Osteocyte (in vitro differentiated cells): ENCODE measurements around the gene PGAM4. TPM values are rescaled to one million over a fixed set of nuclear protein-coding genes. Genes with fewer than 3 reads are reported as not detected.

Source experiments
- DNase-seq: peaks from one replicate; pipeline ENCODE4 v3.0.0; 2021; ENCODE audit warnings: mixed read lengths; ENCODE audit not compliant: unreplicated experiment; ENCODE audit errors: extremely low spot score
- H3K27ac Mint-ChIP-seq: one replicate; pipeline ENCODE4 v1.8.0; 2021; ENCODE audit warnings: mild to moderate bottlenecking, mixed read lengths; ENCODE audit not compliant: unreplicated experiment
- H3K27me3 Mint-ChIP-seq: one replicate; pipeline ENCODE4 v1.8.0; 2021; ENCODE audit warnings: mixed read lengths; ENCODE audit not compliant: unreplicated experiment
- H3K36me3 Mint-ChIP-seq: one replicate; pipeline ENCODE4 v1.8.0; 2021; ENCODE audit warnings: mixed read lengths; ENCODE audit not compliant: unreplicated experiment
- H3K4me1 Mint-ChIP-seq: one replicate; pipeline ENCODE4 v1.8.0; 2021; ENCODE audit warnings: mixed read lengths; ENCODE audit not compliant: unreplicated experiment
- H3K4me3 Mint-ChIP-seq: one replicate; pipeline ENCODE4 v1.8.0; 2021; ENCODE audit warnings: mild to moderate bottlenecking, moderate library complexity, mixed read lengths; ENCODE audit not compliant: unreplicated experiment
- H3K9me3 Mint-ChIP-seq: one replicate; pipeline ENCODE4 v1.8.0; 2021; ENCODE audit warnings: mixed read lengths; ENCODE audit not compliant: unreplicated experiment
- total RNA-seq: library from RNA; stranded (reverse); gene quantifications from 2 replicates; pipeline ENCODE4 v1.2.1, GENCODE V29; 2021
- TF ChIP-seq, protein P1 (sequence below): fragments of 200-600 bp; sonication (generic); IDR thresholded peaks from 2 replicates; pipeline ENCODE4 v1.5.0; 2021; ENCODE audit warnings: antibody characterized with exemption, mild to moderate bottlenecking, moderate library complexity

The PGAM4 gene
- total RNA-seq, 1 donor from 2014 or later = not detected

DNA sequence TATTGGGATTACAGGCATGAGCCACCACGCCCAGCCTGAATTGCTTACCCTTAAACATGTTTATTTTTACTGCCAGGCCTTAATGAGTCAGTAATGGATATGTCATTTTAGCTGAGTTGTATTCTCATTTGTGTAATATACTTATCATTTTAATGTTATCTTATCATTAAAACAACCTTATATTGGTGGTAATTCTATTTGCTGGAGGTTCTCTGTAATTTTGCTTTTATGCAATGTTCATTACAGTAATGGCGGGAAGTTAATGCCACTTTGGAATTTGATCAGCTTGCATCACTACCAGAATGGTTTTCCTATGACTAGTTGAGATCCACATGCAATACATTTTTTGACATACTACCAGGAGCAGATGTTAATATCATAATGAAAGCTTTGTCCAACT, 6.3 kb upstream of the PGAM4 start:
- TF ChIP-seq, protein P1, sequence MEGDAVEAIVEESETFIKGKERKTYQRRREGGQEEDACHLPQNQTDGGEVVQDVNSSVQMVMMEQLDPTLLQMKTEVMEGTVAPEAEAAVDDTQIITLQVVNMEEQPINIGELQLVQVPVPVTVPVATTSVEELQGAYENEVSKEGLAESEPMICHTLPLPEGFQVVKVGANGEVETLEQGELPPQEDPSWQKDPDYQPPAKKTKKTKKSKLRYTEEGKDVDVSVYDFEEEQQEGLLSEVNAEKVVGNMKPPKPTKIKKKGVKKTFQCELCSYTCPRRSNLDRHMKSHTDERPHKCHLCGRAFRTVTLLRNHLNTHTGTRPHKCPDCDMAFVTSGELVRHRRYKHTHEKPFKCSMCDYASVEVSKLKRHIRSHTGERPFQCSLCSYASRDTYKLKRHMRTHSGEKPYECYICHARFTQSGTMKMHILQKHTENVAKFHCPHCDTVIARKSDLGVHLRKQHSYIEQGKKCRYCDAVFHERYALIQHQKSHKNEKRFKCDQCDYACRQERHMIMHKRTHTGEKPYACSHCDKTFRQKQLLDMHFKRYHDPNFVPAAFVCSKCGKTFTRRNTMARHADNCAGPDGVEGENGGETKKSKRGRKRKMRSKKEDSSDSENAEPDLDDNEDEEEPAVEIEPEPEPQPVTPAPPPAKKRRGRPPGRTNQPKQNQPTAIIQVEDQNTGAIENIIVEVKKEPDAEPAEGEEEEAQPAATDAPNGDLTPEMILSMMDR = no peak
- H3K27me3 Mint-ChIP-seq = no peaks in the 10 kb centered on the region
- no peak overlapping the region for H3K27ac Mint-ChIP-seq
- no peak for DNase-seq
- no peaks in the 10 kb centered on the region for H3K36me3 Mint-ChIP-seq
- H3K4me1 Mint-ChIP-seq = no peaks in the 10 kb centered on the region
- H3K9me3 Mint-ChIP-seq = peaks cover 5% of the 10 kb centered on the region
- no peak overlapping the region for H3K4me3 Mint-ChIP-seq

DNA sequence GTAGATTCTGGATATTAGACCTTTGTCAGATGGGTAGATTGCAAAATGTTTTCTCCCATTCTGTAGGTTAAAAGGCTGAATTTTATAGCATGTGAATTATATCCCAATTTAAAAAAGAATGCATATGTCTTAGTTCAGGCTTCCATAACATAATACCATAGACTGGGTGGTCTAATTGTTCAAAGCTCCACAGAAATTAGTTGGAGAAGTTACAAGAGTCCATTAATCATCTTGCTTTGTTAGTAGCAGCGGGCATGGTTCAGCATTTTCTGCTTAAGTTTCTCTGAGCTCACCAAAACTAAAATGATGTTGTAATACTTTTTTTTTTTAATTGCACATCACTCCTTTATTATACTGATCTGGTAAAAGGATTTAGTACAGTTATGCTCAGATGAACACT, 1.8 kb downstream of the PGAM4 start:
- Mint-ChIP-seq H3K9me3 (peaks cover 13% of the 10 kb centered on the region), H3K27me3 (no peaks in the 10 kb centered on the region), H3K4me3 (no peak overlapping the region), H3K27ac (no peak overlapping the region), H3K4me1 (no peaks in the 10 kb centered on the region), H3K36me3 (no peaks in the 10 kb centered on the region)
- TF ChIP-seq, protein P1 = no peak
- no peak for DNase-seq

DNA sequence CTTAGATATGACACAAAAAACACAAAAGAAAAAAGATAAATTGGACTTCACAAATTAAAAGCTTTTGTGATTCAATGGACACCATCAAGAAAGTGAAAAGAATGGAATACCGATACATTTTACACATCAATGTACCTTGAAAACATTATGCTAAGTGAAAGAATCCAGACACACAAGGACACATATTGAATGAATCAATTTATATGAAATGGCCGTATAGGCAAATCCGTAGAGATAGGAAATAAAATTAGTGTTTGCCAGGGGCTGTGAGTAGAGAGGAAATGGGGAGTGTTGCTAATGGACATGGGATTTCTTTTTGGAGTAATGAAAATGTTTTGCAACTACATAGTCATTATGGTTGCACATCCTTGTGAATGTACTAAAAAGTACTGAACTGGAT, 3.1 kb downstream of the PGAM4 start:
- H3K4me1 Mint-ChIP-seq = peaks cover 2% of the 10 kb centered on the region
- DNase-seq = no peak
- H3K4me3 Mint-ChIP-seq = no peak overlapping the region
- no peak overlapping the region for H3K27ac Mint-ChIP-seq
- H3K27me3 Mint-ChIP-seq = no peaks in the 10 kb centered on the region
- no peaks in the 10 kb centered on the region for H3K36me3 Mint-ChIP-seq
- TF ChIP-seq, protein P1 = no peak
- peaks cover 21% of the 10 kb centered on the region for H3K9me3 Mint-ChIP-seq

DNA sequence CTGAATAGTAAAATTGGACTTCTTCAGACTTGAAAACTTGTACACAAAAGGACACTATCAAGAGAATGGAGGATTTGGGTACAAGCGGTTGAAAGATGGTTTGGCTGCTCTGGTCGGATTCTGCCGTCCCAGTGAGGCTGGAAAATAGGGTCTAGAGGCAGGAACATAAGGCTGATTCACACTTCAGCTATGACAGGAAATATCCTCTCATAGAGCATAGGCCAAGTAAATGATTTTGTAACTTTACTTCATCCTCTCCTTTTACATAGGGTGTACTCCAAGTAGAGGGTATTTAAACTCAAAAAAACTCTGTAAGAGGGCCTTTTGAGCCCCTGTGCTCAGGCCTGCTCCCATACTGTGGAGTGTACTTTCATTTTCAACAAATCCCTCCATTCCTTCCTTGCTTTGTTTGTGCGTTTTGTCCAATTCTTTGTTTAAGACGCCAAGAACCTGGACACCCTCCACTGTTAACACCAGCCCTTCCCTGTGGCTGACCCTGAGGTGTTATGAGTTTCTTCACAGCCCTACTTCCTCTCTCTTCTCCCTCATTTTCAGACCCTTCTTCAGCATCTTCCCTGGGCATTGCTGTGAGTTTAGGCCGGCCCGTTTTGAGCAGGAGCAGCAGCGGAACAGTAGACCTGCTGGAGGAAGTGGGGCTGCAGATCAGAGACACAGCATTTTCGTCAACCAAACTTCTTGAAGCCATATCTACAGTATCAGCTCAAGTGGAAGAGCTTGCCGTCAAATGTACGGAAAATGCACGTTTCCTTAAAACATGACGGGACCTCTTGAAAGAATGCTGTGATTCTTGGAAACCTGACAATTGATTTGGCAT, 7.2 kb downstream of the PGAM4 start:
- no peak overlapping the region for H3K4me3 Mint-ChIP-seq
- H3K36me3 Mint-ChIP-seq = no peaks in the 10 kb centered on the region
- H3K4me1 Mint-ChIP-seq = peaks cover 4% of the 10 kb centered on the region
- no peak for DNase-seq
- TF ChIP-seq, protein P1 = no peak
- peak overlapping the region; percentile 31 for H3K27ac Mint-ChIP-seq
- no peaks in the 10 kb centered on the region for H3K27me3 Mint-ChIP-seq
- peaks cover 37% of the 10 kb centered on the region for H3K9me3 Mint-ChIP-seq

DNA sequence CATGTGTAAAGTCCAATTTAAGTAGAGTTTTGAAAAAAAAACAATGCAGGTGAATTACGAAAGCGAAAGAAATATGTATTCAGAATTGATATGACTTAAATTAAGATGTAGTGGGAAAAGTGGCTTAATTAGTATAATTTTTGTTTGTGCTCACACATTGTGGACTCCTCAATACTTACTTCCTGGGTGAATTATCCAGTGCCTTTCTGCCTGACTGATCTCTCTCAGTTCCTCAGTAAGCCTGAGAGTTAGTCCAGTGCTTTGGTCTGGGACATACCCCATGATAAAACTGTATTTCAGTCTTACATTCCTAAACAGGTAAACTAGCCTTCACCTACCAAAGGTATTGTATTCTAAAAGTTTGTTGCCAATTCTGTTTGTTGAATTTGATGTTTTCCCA, 8.4 kb downstream of the PGAM4 start:
- Mint-ChIP-seq H3K27ac (no peak overlapping the region), H3K27me3 (no peaks in the 10 kb centered on the region), H3K4me1 (peaks cover 4% of the 10 kb centered on the region), H3K36me3 (no peaks in the 10 kb centered on the region), H3K9me3 (peaks cover 32% of the 10 kb centered on the region), H3K4me3 (no peak overlapping the region)
- no peak for DNase-seq
- TF ChIP-seq, protein P1 = no peak
